CMK (cell line): ENCODE measurements around the gene PAX3.

Experiments used
- DNase-seq: peaks from one replicate; pipeline ENCODE4 v3.0.0-alpha.2; 2010; ENCODE audit warnings: low read depth

PAX3 gene

GRCh38 chr2:222296911-222297599 is 1.7 kb downstream of the PAX3 start:
- peak; percentile 49 for DNase-seq

- DNase-seq: no peak
Observed at GRCh38 chr2:222296311-222296741, 2.5 kb downstream of the PAX3 start.

- no peak for DNase-seq
Observed at GRCh38 chr2:222295368-222296062, 3.3 kb downstream of the PAX3 start.

GRCh38 chr2:222294996-222295367 is 3.8 kb downstream of the PAX3 start:
- DNase-seq: no peak

GRCh38 chr2:222293660-222294630 is 4.9 kb downstream of the PAX3 start:
- DNase-seq: no peak

GRCh38 chr2:222292149-222293134 is 6.4 kb downstream of the PAX3 start:
- no peak for DNase-seq

- no peak for DNase-seq
Observed at GRCh38 chr2:222291485-222291841, 7.3 kb downstream of the PAX3 start.

- DNase-seq: no peak
Observed at GRCh38 chr2:222290736-222291484, 7.9 kb downstream of the PAX3 start.

GRCh38 chr2:222290401-222290735 is 8.4 kb downstream of the PAX3 start:
- no peak for DNase-seq

- no peak for DNase-seq
Observed at GRCh38 chr2:222289278-222290160, 9.3 kb downstream of the PAX3 start.

GRCh38 chr2:222288590-222289277 is 10.1 kb downstream of the PAX3 start:
- DNase-seq: no peak

GRCh38 chr2:222287862-222288479 is 10.8 kb downstream of the PAX3 start:
- no peak for DNase-seq

GRCh38 chr2:222284466-222284865 is 14.3 kb downstream of the PAX3 start:
- DNase-seq: no peak

- no peak for DNase-seq
Observed at GRCh38 chr2:222283634-222284033, 15.2 kb downstream of the PAX3 start.

GRCh38 chr2:222281506-222281905 is 17.3 kb downstream of the PAX3 start:
- DNase-seq: no peak

GRCh38 chr2:222280795-222281194 is 18.0 kb downstream of the PAX3 start:
- no peak for DNase-seq

GRCh38 chr2:222272446-222273015 is 26.3 kb downstream of the PAX3 start:
- no peak for DNase-seq

- no peak for DNase-seq
Observed at GRCh38 chr2:222271854-222272253, 26.9 kb downstream of the PAX3 start.
